Measurements from ENCODE around the gene PSG11.
"Not testable (repeated sequence)": the region's sequence is repeated elsewhere in the genome, so short reads cannot be mapped to it uniquely, and the experiment has no call there.

PSG11 gene

GRCh38 chr19:43026369-43026768 is at the start of gene PSG11:
Gene PSG11, minus strand, starts transcription at chr19:43026469. Its CDS starts 97 bp downstream, at chr19:43026372.
- H3K79me2 ChIP-seq (ENCODE audit: insufficient read depth, low read length); H3K27ac ChIP-seq (ENCODE audit: low read depth, low read length); H3F3A ChIP-seq (ENCODE audit: insufficient read depth); H3K4me2 ChIP-seq (ENCODE audit: low read depth, low read length, poor library complexity, severe bottlenecking); H3K9ac ChIP-seq (ENCODE audit: low read length); H3K36me3 ChIP-seq (ENCODE audit: low read length); H3K4me3 ChIP-seq (ENCODE audit: insufficient read depth, low read length, poor library complexity, severe bottlenecking); H3K9me3 ChIP-seq (ENCODE audit: insufficient read depth, low read length); H3K27me3 ChIP-seq (ENCODE audit: low read length); H4K20me1 ChIP-seq (ENCODE audit: low read depth, low read length); H3K9me2 ChIP-seq (replicated peaks; ENCODE audit: insufficient read depth, low read length); H2AFZ ChIP-seq (ENCODE audit: low read depth, low read length, severe bottlenecking): not testable (repeated sequence)

GRCh38 chr19:43062418-43062817 is 36.1 kb upstream of the PSG11 start:
- not testable (repeated sequence) for H3F3A ChIP-seq (ENCODE audit: insufficient read depth); H3K9me2 ChIP-seq (replicated peaks; ENCODE audit: insufficient read depth, low read length); H3K27ac ChIP-seq (ENCODE audit: low read depth, low read length); H3K27me3 ChIP-seq (ENCODE audit: low read length); H3K9me3 ChIP-seq (ENCODE audit: insufficient read depth, low read length); H3K79me2 ChIP-seq (ENCODE audit: insufficient read depth, low read length); H2AFZ ChIP-seq (ENCODE audit: low read depth, low read length, severe bottlenecking); H3K36me3 ChIP-seq (ENCODE audit: low read length); H4K20me1 ChIP-seq (ENCODE audit: low read depth, low read length); H3K4me2 ChIP-seq (ENCODE audit: low read depth, low read length, poor library complexity, severe bottlenecking); H3K9ac ChIP-seq (ENCODE audit: low read length); H3K4me3 ChIP-seq (ENCODE audit: insufficient read depth, low read length, poor library complexity, severe bottlenecking)

- H3K9ac ChIP-seq (ENCODE audit: low read length); H3K4me2 ChIP-seq (ENCODE audit: low read depth, low read length, poor library complexity, severe bottlenecking); H2AFZ ChIP-seq (ENCODE audit: low read depth, low read length, severe bottlenecking); H3K9me2 ChIP-seq (replicated peaks; ENCODE audit: insufficient read depth, low read length); H3K79me2 ChIP-seq (ENCODE audit: insufficient read depth, low read length); H3K9me3 ChIP-seq (ENCODE audit: insufficient read depth, low read length); H3K4me3 ChIP-seq (ENCODE audit: insufficient read depth, low read length, poor library complexity, severe bottlenecking); H3F3A ChIP-seq (ENCODE audit: insufficient read depth); H3K27me3 ChIP-seq (ENCODE audit: low read length); H4K20me1 ChIP-seq (ENCODE audit: low read depth, low read length); H3K27ac ChIP-seq (ENCODE audit: low read depth, low read length); H3K36me3 ChIP-seq (ENCODE audit: low read length): not testable (repeated sequence)
Observed at GRCh38 chr19:43061326-43061725, 35.1 kb upstream of the PSG11 start.

- not testable (repeated sequence) for H3K9ac ChIP-seq (ENCODE audit: low read length); H3K79me2 ChIP-seq (ENCODE audit: insufficient read depth, low read length); H4K20me1 ChIP-seq (ENCODE audit: low read depth, low read length); H3K27ac ChIP-seq (ENCODE audit: low read depth, low read length); H3K9me3 ChIP-seq (ENCODE audit: insufficient read depth, low read length); H2AFZ ChIP-seq (ENCODE audit: low read depth, low read length, severe bottlenecking); H3F3A ChIP-seq (ENCODE audit: insufficient read depth); H3K4me3 ChIP-seq (ENCODE audit: insufficient read depth, low read length, poor library complexity, severe bottlenecking); H3K27me3 ChIP-seq (ENCODE audit: low read length); H3K36me3 ChIP-seq (ENCODE audit: low read length); H3K9me2 ChIP-seq (replicated peaks; ENCODE audit: insufficient read depth, low read length); H3K4me2 ChIP-seq (ENCODE audit: low read depth, low read length, poor library complexity, severe bottlenecking)
Observed at GRCh38 chr19:43060254-43060653, 34.0 kb upstream of the PSG11 start.

- H3K27me3 ChIP-seq (ENCODE audit: low read length); H3K9me3 ChIP-seq (ENCODE audit: insufficient read depth, low read length); H3F3A ChIP-seq (ENCODE audit: insufficient read depth); H2AFZ ChIP-seq (ENCODE audit: low read depth, low read length, severe bottlenecking); H3K4me3 ChIP-seq (ENCODE audit: insufficient read depth, low read length, poor library complexity, severe bottlenecking); H3K27ac ChIP-seq (ENCODE audit: low read depth, low read length); H3K36me3 ChIP-seq (ENCODE audit: low read length); H3K4me2 ChIP-seq (ENCODE audit: low read depth, low read length, poor library complexity, severe bottlenecking); H3K9me2 ChIP-seq (replicated peaks; ENCODE audit: insufficient read depth, low read length); H4K20me1 ChIP-seq (ENCODE audit: low read depth, low read length); H3K79me2 ChIP-seq (ENCODE audit: insufficient read depth, low read length); H3K9ac ChIP-seq (ENCODE audit: low read length): not testable (repeated sequence)
Observed at GRCh38 chr19:43059482-43059881, 33.2 kb upstream of the PSG11 start.

- H3K4me2 ChIP-seq (ENCODE audit: low read depth, low read length, poor library complexity, severe bottlenecking); H4K20me1 ChIP-seq (ENCODE audit: low read depth, low read length); H3F3A ChIP-seq (ENCODE audit: insufficient read depth); H3K27ac ChIP-seq (ENCODE audit: low read depth, low read length); H3K9me3 ChIP-seq (ENCODE audit: insufficient read depth, low read length); H3K36me3 ChIP-seq (ENCODE audit: low read length); H3K4me3 ChIP-seq (ENCODE audit: insufficient read depth, low read length, poor library complexity, severe bottlenecking); H2AFZ ChIP-seq (ENCODE audit: low read depth, low read length, severe bottlenecking); H3K9me2 ChIP-seq (replicated peaks; ENCODE audit: insufficient read depth, low read length); H3K79me2 ChIP-seq (ENCODE audit: insufficient read depth, low read length); H3K27me3 ChIP-seq (ENCODE audit: low read length); H3K9ac ChIP-seq (ENCODE audit: low read length): not testable (repeated sequence)
Observed at GRCh38 chr19:43058440-43058839, 32.2 kb upstream of the PSG11 start.

GRCh38 chr19:43047966-43048365 is 21.7 kb upstream of the PSG11 start:
- not testable (repeated sequence) for H3K79me2 ChIP-seq (ENCODE audit: insufficient read depth, low read length); H3F3A ChIP-seq (ENCODE audit: insufficient read depth); H2AFZ ChIP-seq (ENCODE audit: low read depth, low read length, severe bottlenecking); H3K9me2 ChIP-seq (replicated peaks; ENCODE audit: insufficient read depth, low read length); H3K4me2 ChIP-seq (ENCODE audit: low read depth, low read length, poor library complexity, severe bottlenecking); H3K27ac ChIP-seq (ENCODE audit: low read depth, low read length); H3K9me3 ChIP-seq (ENCODE audit: insufficient read depth, low read length); H3K4me3 ChIP-seq (ENCODE audit: insufficient read depth, low read length, poor library complexity, severe bottlenecking); H3K9ac ChIP-seq (ENCODE audit: low read length); H3K27me3 ChIP-seq (ENCODE audit: low read length); H4K20me1 ChIP-seq (ENCODE audit: low read depth, low read length); H3K36me3 ChIP-seq (ENCODE audit: low read length)

GRCh38 chr19:43046578-43046977 is 20.3 kb upstream of the PSG11 start:
- H3K27ac ChIP-seq (ENCODE audit: low read depth, low read length); H4K20me1 ChIP-seq (ENCODE audit: low read depth, low read length); H2AFZ ChIP-seq (ENCODE audit: low read depth, low read length, severe bottlenecking); H3K79me2 ChIP-seq (ENCODE audit: insufficient read depth, low read length); H3K9me3 ChIP-seq (ENCODE audit: insufficient read depth, low read length); H3F3A ChIP-seq (ENCODE audit: insufficient read depth); H3K4me3 ChIP-seq (ENCODE audit: insufficient read depth, low read length, poor library complexity, severe bottlenecking); H3K9me2 ChIP-seq (replicated peaks; ENCODE audit: insufficient read depth, low read length); H3K9ac ChIP-seq (ENCODE audit: low read length); H3K36me3 ChIP-seq (ENCODE audit: low read length); H3K27me3 ChIP-seq (ENCODE audit: low read length); H3K4me2 ChIP-seq (ENCODE audit: low read depth, low read length, poor library complexity, severe bottlenecking): not testable (repeated sequence)

All from SU-DHL-6 (cell line).